ENCODE results near the gene MPO. TPM values are rescaled to one million over a fixed set of nuclear protein-coding genes. Genes with fewer than 3 reads are reported as not detected.

MPO gene
- total RNA-seq, 1 experiment from 2014 or later: not detected

- H3K4me2 ChIP-seq (ENCODE audit: low read length): no peak overlapping the region
- no peak overlapping the region for H3K27ac ChIP-seq (ENCODE audit: low read depth, low read length)
- no peaks in the 10 kb centered on the region for H3K4me1 ChIP-seq (ENCODE audit: control insufficient read depth in 1 of 2, insufficient read depth in 2 of 2, low read length in 2 of 2)
- H3K27me3 ChIP-seq (ENCODE audit: insufficient read depth, low read length): no peaks in the 10 kb centered on the region
- no peak for TF ChIP-seq CBX3 (IDR thresholded peaks at IDR 0.05; ENCODE audit: low read depth)
- no peak for TF ChIP-seq EGR1 (IDR thresholded peaks at IDR 0.05; ENCODE audit: low read depth)
- TF ChIP-seq REST (IDR thresholded peaks at IDR 0.05; ENCODE audit: low read depth): no peak
- no peak for TF ChIP-seq JUND (IDR thresholded peaks at IDR 0.05)
- no peak for TF ChIP-seq FOSL1 (IDR thresholded peaks at IDR 0.05; ENCODE audit: low read depth)
- TF ChIP-seq SIN3A (IDR thresholded peaks at IDR 0.05; ENCODE audit: low read depth): no peak
- no peak for TF ChIP-seq SP1 (IDR thresholded peaks at IDR 0.05; ENCODE audit: low read depth)
- no peak for TF ChIP-seq RAD21 (IDR thresholded peaks at IDR 0.05; ENCODE audit: low read depth)
- no peak for TF ChIP-seq SRF (IDR thresholded peaks at IDR 0.05; ENCODE audit: low read depth)
- TF ChIP-seq ATF3 (IDR thresholded peaks at IDR 0.05): no peak
- RAD21 ChIA-PET (ENCODE audit: low non-redundant PET in 1 of 2, low total read pairs in 2 of 2, uncharacterized antibody in 2 of 2, unreplicated experiment in 2 of 2): no interaction called here
- no peaks in the 10 kb centered on the region for H3K79me2 ChIP-seq (ENCODE audit: insufficient read depth, low read length)
- CTCF ChIA-PET: no interaction called here
- POLR2A ChIA-PET: no interaction called here
- H3K36me3 ChIP-seq (ENCODE audit: control insufficient read depth in 1 of 2, insufficient read depth in 2 of 2, low read length in 2 of 2): no peaks in the 10 kb centered on the region
- H2AFZ ChIP-seq (ENCODE audit: low read depth, low read length, poor library complexity, severe bottlenecking): no peak overlapping the region
- intact Hi-C loops (cut with micrococcal nuclease): no loop called here
- no peaks in the 10 kb centered on the region for H3K9me2 ChIP-seq (ENCODE audit: insufficient read depth)
- H3K4me3 ChIP-seq (replicated peaks in 1 of 2; ENCODE audit: low read depth in 1 of 2, low read length in 2 of 2): no peak overlapping the region
- no TSS peak for BruUV-seq (replicated peaks)
- ATAC-seq (no peak), DNase-seq (ENCODE audit: low read depth, low spot score) (no peak)
- H3K9me3 ChIP-seq (ENCODE audit: control insufficient read depth in 1 of 2, insufficient read depth in 1 of 2, low read depth in 1 of 2, low read length in 2 of 2): no peaks in the 10 kb centered on the region
- no peak overlapping the region for H3K9ac ChIP-seq (ENCODE audit: low read length)
- no peaks in the 10 kb centered on the region for H4K20me1 ChIP-seq (ENCODE audit: insufficient read depth)
Observed at GRCh38 chr17:58283674-58284612, 3.2 kb upstream of the MPO start.
